Esophagus (tissue), 2 donors: ENCODE results near the gene PTGS1. TPM values are rescaled to one million over a fixed set of nuclear protein-coding genes. Genes with fewer than 3 reads are reported as not detected.

Source experiments
- H3K27ac ChIP-seq, 2 donors: one replicate each; pipeline ENCODE4 v1.5.1; 2013; ENCODE audit warnings: low read depth in 2 of 2, mild to moderate bottlenecking in 2 of 2, inconsistent platforms in 1 of 2, low read length in 1 of 2, moderate library complexity in 1 of 2
- H3K27me3 ChIP-seq, 2 donors: one replicate each; pipeline ENCODE4 v1.6.1; 2013; ENCODE audit warnings: low read length in 2 of 2, control low read depth in 1 of 2, mild to moderate bottlenecking in 1 of 2; ENCODE audit not compliant: insufficient read depth in 2 of 2, control insufficient read depth in 1 of 2
- H3K36me3 ChIP-seq, 2 donors: one replicate each; pipeline ENCODE4 v1.6.1; 2013; ENCODE audit warnings: low read length in 1 of 2; ENCODE audit not compliant: control insufficient read depth in 2 of 2, insufficient read depth in 2 of 2
- H3K4me1 ChIP-seq, 2 donors: one replicate each; pipeline ENCODE4 v1.6.1; 2013; ENCODE audit warnings: low read length in 1 of 2; ENCODE audit not compliant: control insufficient read depth in 2 of 2, insufficient read depth in 2 of 2
- H3K4me3 ChIP-seq, 2 donors: one replicate each; pipeline ENCODE4 v1.5.1; 2013; ENCODE audit warnings: low read length in 2 of 2, mild to moderate bottlenecking in 2 of 2, low read depth in 1 of 2, moderate library complexity in 1 of 2
- H3K9me3 ChIP-seq, 2 donors: one replicate each; pipeline ENCODE4 v1.6.1; 2013; ENCODE audit warnings: mild to moderate bottlenecking in 2 of 2, low read depth in 1 of 2, low read length in 1 of 2, moderate library complexity in 1 of 2; ENCODE audit not compliant: control insufficient read depth in 2 of 2, insufficient read depth in 1 of 2
- WGBS, 2 donors: extraction: QIAGEN DNeasy Blood & Tissue Kit; methylation state at CpG; one replicate each; pipeline ENCODE4 v1.1.7; 2013; 5-methylcytosine and 5-hydroxymethylcytosine counted together
- polyA plus RNA-seq, 2 donors: library from polyadenylated mRNA; stranded (reverse); fragments of 200-250 nt; gene quantifications; one replicate each; pipeline ENCODE4 v1.2.3, GENCODE V29; 2013
- donor health status: healthy with polysubstance abuse.
- donor health status: Bipolar disorder and iron deficiency.

PTGS1 gene
- polyA plus RNA-seq, 2 donors = 6.8 to 20.3 TPM

DNA sequence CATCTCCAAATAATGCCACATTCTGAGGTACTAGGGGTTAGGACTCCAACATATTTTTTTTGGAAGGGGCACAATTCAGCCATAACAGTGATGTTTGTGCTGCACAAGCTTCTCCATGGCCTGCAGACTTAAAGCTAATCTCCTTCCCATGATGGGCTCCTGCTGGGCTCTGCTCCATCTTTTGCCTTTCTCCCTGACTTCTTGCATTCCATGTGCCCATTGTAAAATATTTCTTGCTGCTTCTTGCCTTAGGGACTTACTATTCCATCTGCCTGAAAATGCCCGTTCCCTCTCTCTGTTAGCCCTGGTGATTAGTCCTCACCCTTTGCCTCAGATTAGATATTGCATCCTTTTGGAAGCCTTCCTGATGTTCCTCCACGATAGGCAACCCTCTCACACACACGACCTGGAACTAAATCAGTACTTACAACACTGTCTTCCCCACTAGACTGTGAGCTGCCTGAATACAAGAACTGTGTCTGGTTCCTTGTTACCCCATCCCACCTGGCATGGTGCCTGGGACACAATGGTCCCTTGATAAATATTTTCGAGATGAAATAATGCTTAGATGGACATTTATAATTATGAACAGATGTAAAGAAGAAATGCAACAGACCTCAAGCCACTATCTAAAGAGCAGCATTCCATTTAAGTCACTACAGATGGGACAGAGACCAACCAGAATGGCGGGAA lies 73.4 kb downstream of the PTGS1 start:
- H3K9me3 ChIP-seq = peaks cover 0 to 2% of the 10 kb centered on the region in 2 donors
- H3K36me3 ChIP-seq = peaks cover 0 to 3% of the 10 kb centered on the region in 2 donors
- H3K27me3 ChIP-seq = no peaks in the 10 kb centered on the region
- no peak overlapping the region for H3K27ac ChIP-seq
- 58 to 64% methylated on average over 5 of the region's 5 CpGs for WGBS, 2 donors
- H3K4me1 ChIP-seq = no peaks in the 10 kb centered on the region
- H3K4me3 ChIP-seq = no peak overlapping the region

Other genes with a start within 250 kb of the PTGS1 start
- gene NDUFA8, start 211.2 kb upstream of the PTGS1 start, polyA plus RNA-seq = 10 to 100 TPM; 66.1 to 82.7 TPM
- gene MORN5, start 211.1 kb upstream of the PTGS1 start, polyA plus RNA-seq = 1 to 10 TPM in 1 of 2 donors, under 1 TPM in 1; 0.69 to 2.3 TPM
- 1 to 10 TPM in 1 of 2 donors, under 1 TPM in 1; 0.63 to 1.0 TPM for gene LHX6, start 142.1 kb upstream of the PTGS1 start, polyA plus RNA-seq
- gene RBM18, start 106.2 kb upstream of the PTGS1 start, polyA plus RNA-seq = 1 to 10 TPM; 3.1 to 6.3 TPM
- 10 to 100 TPM; 22.4 to 36.3 TPM for gene MRRF, start 106.1 kb upstream of the PTGS1 start, polyA plus RNA-seq
- gene OR1J1, start 106.9 kb downstream of the PTGS1 start, polyA plus RNA-seq = not detected
- gene OR1J2, start 139.8 kb downstream of the PTGS1 start, polyA plus RNA-seq = under 1 TPM in 1 of 2 donors, not detected in 1; 0.04 TPM
- not detected for gene OR1J4, start 148.1 kb downstream of the PTGS1 start, polyA plus RNA-seq
- not detected for gene OR1N1, start 156.3 kb downstream of the PTGS1 start, polyA plus RNA-seq
- not detected for gene OR1N2, start 182.1 kb downstream of the PTGS1 start, polyA plus RNA-seq
- gene OR1L8, start 212.4 kb downstream of the PTGS1 start, polyA plus RNA-seq = under 1 TPM in 1 of 2 donors, not detected in 1; 0.01 TPM
- gene OR1Q1, start 243.7 kb downstream of the PTGS1 start, polyA plus RNA-seq = not detected